Upper lobe of left lung (tissue), 4 donors: Measurements from ENCODE around the gene FIBCD1.

ENCODE experiments used
- EP300 ChIP-seq, 4 donors: sonication (generic); formaldehyde crosslinking; IDR thresholded peaks; one replicate each; pipeline ENCODE4 v1.5.1; 2017; ENCODE audit warnings: antibody characterized with exemption in 4 of 4, control low read depth in 2 of 4
- POLR2A ChIP-seq, 4 donors: fragments of 450-650 bp; IDR thresholded peaks; one replicate each; pipeline ENCODE4 v1.5.1; 2016 to 2017; ENCODE audit warnings: antibody characterized with exemption in 4 of 4, mild to moderate bottlenecking in 2 of 4
- POLR2AphosphoS5 ChIP-seq, 2 donors: sonication (generic); formaldehyde crosslinking; IDR thresholded peaks; one replicate each; pipeline ENCODE4 v1.5.1; 2017; ENCODE audit warnings: antibody characterized with exemption in 2 of 2
- TF ChIP-seq, protein P1 (sequence below), 6 experiments: fragments of 450-650 bp in 4 of 6; fragments of 200-600 bp in 2 of 6; sonication (generic) in 2 of 6; IDR thresholded peaks; one replicate each; pipeline ENCODE4 v1.5.1; 2016 to 2019; ENCODE audit warnings: antibody characterized with exemption in 6 of 6

- no peak for TF ChIP-seq POLR2AphosphoS5 (IDR thresholded peaks at IDR 0.05)
- TF ChIP-seq, protein P1, sequence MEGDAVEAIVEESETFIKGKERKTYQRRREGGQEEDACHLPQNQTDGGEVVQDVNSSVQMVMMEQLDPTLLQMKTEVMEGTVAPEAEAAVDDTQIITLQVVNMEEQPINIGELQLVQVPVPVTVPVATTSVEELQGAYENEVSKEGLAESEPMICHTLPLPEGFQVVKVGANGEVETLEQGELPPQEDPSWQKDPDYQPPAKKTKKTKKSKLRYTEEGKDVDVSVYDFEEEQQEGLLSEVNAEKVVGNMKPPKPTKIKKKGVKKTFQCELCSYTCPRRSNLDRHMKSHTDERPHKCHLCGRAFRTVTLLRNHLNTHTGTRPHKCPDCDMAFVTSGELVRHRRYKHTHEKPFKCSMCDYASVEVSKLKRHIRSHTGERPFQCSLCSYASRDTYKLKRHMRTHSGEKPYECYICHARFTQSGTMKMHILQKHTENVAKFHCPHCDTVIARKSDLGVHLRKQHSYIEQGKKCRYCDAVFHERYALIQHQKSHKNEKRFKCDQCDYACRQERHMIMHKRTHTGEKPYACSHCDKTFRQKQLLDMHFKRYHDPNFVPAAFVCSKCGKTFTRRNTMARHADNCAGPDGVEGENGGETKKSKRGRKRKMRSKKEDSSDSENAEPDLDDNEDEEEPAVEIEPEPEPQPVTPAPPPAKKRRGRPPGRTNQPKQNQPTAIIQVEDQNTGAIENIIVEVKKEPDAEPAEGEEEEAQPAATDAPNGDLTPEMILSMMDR (IDR thresholded peaks at IDR 0.05) = no peak
- no peak for TF ChIP-seq POLR2A (IDR thresholded peaks at IDR 0.05)
- no peak for TF ChIP-seq EP300 (IDR thresholded peaks at IDR 0.05)
Measured at GRCh38 chr9:130937146-130938076, 1.6 kb downstream of the FIBCD1 start.
